ENCODE data around the gene C4orf54. TPM values are rescaled to one million over a fixed set of nuclear protein-coding genes. Genes with fewer than 3 reads are reported as not detected.

Gene C4orf54
- total and polyA plus RNA-seq, 10 donors: 0.02 to 0.58 (median 0.22) TPM

DNA sequence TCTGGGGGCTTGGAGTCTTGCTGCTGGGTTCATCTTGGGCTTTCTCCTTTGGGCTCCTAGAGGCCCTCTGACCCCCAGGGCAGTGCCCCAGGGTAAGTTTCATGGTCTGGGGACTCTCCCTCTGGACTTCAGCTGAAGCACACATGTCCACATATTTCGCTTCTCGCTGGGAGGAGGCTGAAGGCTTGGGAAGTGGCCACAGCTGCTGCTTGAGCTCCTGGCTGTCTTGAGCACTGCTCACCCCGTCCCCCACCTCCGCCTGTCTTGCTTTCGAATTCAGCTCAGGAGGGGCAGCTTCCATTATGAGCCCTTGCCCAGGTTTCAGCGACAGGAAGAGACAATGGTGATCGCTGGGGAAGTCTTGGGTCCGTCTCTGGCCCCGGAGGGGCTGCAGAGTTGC, 3.7 kb downstream of the C4orf54 start:
- H3K9me3 ChIP-seq: peaks cover 0 to 46% (median 8%) of the 10 kb centered on the region in 8 donors
- DNase-seq: no peak
- no peaks in the 10 kb centered on the region for H3K36me3 ChIP-seq
- intact Hi-C loops (cut with DNase I; ENCODE audit: low total_unique reads): no loop called here
- TF ChIP-seq, protein P1, sequence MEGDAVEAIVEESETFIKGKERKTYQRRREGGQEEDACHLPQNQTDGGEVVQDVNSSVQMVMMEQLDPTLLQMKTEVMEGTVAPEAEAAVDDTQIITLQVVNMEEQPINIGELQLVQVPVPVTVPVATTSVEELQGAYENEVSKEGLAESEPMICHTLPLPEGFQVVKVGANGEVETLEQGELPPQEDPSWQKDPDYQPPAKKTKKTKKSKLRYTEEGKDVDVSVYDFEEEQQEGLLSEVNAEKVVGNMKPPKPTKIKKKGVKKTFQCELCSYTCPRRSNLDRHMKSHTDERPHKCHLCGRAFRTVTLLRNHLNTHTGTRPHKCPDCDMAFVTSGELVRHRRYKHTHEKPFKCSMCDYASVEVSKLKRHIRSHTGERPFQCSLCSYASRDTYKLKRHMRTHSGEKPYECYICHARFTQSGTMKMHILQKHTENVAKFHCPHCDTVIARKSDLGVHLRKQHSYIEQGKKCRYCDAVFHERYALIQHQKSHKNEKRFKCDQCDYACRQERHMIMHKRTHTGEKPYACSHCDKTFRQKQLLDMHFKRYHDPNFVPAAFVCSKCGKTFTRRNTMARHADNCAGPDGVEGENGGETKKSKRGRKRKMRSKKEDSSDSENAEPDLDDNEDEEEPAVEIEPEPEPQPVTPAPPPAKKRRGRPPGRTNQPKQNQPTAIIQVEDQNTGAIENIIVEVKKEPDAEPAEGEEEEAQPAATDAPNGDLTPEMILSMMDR (IDR thresholded peaks at IDR 0.05 in 8 of 11, conservative IDR thresholded peaks at IDR 0.05 in 3 of 11): no peak
- no peak for TF ChIP-seq POLR2A (IDR thresholded peaks at IDR 0.05)
- TF ChIP-seq POLR2AphosphoS5 (IDR thresholded peaks at IDR 0.05): no peak
- H3K27ac ChIP-seq: peak overlapping the region in 1 of 8 donors; percentile 23
- no peak overlapping the region for H3K4me3 ChIP-seq
- no peaks in the 10 kb centered on the region for H3K4me1 ChIP-seq
- 83 to 92% (median 89%) methylated on average over 9 of the region's 9 CpGs for WGBS, 5 donors
- H3K27me3 ChIP-seq (replicated peaks in 1 of 7): no peaks in the 10 kb centered on the region

DNA sequence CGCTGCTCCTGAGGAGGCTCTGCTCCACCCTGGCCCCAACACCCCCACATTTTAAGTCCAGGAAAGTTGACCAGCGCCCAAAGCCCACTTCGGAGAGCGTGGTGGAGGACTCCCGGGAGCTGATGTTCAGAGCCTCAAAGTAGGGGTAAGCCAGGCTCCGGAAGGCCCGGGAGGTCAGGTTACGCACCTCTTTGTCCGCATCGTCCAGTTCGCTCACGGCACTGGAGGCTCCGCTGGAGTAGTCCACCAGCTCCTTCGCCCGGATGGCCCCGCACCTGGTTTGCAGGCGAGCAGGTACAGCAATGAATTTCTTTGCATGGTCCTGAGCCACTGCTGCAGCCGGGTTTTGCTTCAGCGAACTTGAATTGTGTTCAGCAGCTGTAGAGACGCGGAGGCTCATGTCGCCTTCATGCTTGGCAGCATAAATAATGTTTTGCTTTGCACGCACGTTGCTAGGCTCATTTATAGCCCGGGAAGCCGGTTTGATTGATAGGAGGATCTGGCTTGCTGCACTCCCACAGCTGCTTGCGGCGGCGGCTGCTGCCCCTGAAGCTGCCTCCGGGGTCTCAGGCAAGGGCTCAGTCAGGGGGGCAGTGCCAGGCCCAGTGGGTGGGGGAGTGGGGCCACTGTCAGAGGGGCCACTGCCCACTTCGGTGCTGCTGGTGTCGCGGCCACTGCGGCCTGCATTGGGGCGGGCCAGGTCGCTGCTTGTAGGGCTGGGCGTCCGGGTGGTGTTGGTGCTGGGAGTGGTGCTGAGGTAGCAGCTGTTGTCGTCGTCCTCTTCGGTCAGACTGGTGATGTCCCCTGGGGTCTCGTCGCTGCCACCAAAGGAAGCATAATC, 4.8 kb downstream of the C4orf54 start:
- WGBS, 5 donors: 88 to 96% (median 93%) methylated on average over 25 to 43 of the region's 43 CpGs
- intact Hi-C loops (cut with DNase I; ENCODE audit: low total_unique reads): no loop called here
- H3K9me3 ChIP-seq: peaks cover 0 to 46% (median 8%) of the 10 kb centered on the region in 8 donors
- H3K4me1 ChIP-seq: no peaks in the 10 kb centered on the region
- no peaks in the 10 kb centered on the region for H3K27me3 ChIP-seq (replicated peaks in 1 of 7)
- no peak overlapping the region for H3K27ac ChIP-seq
- peak; percentile 74 for DNase-seq
- TF ChIP-seq POLR2A (IDR thresholded peaks at IDR 0.05) (no peak), POLR2AphosphoS5 (IDR thresholded peaks at IDR 0.05) (no peak)
- TF ChIP-seq, protein P1 (IDR thresholded peaks at IDR 0.05 in 8 of 11, conservative IDR thresholded peaks at IDR 0.05 in 3 of 11): no peak
- no peaks in the 10 kb centered on the region for H3K36me3 ChIP-seq
- no peak overlapping the region for H3K4me3 ChIP-seq

DNA sequence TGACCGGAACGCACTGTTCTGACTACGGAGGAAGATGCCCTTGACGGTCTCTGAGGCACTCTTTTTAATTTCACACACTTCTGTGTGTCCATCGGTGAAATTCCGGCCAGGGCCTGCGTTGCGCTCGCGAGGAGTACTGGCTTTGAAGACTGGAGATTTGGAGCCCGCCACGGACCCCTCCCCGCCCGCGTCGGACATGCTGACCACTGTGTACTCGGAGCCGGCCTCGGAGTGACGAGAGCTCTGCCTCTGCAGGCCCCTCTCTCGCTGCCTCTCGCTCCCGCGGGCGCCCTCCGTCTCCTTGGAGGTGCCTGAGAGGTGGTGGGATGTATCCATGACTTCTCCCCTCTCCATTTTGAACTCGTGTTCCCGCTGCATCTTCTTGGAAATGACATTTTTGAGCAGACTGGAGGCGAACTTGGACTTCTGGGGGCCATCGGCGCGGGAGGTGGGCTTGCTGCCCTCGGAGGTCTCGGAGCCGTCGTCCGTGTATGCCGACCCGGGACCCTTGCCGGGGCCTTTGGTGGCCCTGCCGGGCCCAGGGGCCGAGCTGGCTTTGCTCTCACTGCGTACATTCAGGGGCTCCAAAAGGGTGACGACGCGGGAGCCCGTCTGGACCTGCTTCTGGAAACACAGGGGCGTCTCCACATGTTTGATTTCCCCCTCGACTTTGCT, 5.7 kb downstream of the C4orf54 start:
- intact Hi-C loops (cut with DNase I; ENCODE audit: low total_unique reads): no loop called here
- H3K9me3 ChIP-seq: peaks cover 0 to 46% (median 8%) of the 10 kb centered on the region in 8 donors
- DNase-seq: no peak
- no peaks in the 10 kb centered on the region for H3K36me3 ChIP-seq
- no peak overlapping the region for H3K4me3 ChIP-seq
- H3K4me1 ChIP-seq: no peaks in the 10 kb centered on the region
- no peak overlapping the region for H3K27ac ChIP-seq
- TF ChIP-seq POLR2A (IDR thresholded peaks at IDR 0.05) (no peak), POLR2AphosphoS5 (IDR thresholded peaks at IDR 0.05) (no peak)
- TF ChIP-seq, protein P1 (IDR thresholded peaks at IDR 0.05 in 8 of 11, conservative IDR thresholded peaks at IDR 0.05 in 3 of 11): no peak
- no peaks in the 10 kb centered on the region for H3K27me3 ChIP-seq (replicated peaks in 1 of 7)
- 92 to 96% (median 95%) methylated on average over 42 to 49 of the region's 49 CpGs for WGBS, 5 donors
